ENCODE measurements around the gene SLC2A10.

The SLC2A10 gene

GRCh38 chr20:46725186-46726165 lies 16.0 kb downstream of the SLC2A10 start:
- no peak for DNase-seq (ENCODE audit: low spot score)
- no peak for FAIRE-seq

- DNase-seq (ENCODE audit: low spot score) (no peak), FAIRE-seq (no peak)
Measured at GRCh38 chr20:46731770-46732169, 22.3 kb downstream of the SLC2A10 start.

- FAIRE-seq, result no peak
Measured at GRCh38 chr20:46735436-46735835, 26.0 kb downstream of the SLC2A10 start.

GRCh38 chr20:46739431-46740213 lies 30.2 kb downstream of the SLC2A10 start:
- DNase-seq (ENCODE audit: low spot score) (peak; percentile 35), FAIRE-seq (no peak)

More at GRCh38 chr20:46735436-46735835, 26.0 kb downstream of the SLC2A10 start:
- no peak for DNase-seq (ENCODE audit: low spot score)

GRCh38 chr20:46740214-46740609 lies 30.8 kb downstream of the SLC2A10 start:
- DNase-seq (ENCODE audit: low spot score) (no peak), FAIRE-seq (no peak)

- FAIRE-seq (no peak), DNase-seq (ENCODE audit: low spot score) (no peak)
Measured at GRCh38 chr20:46741924-46742668, 32.6 kb downstream of the SLC2A10 start.

- no peak for FAIRE-seq
- DNase-seq (ENCODE audit: low spot score), result no peak
Measured at GRCh38 chr20:46742669-46743045, 33.2 kb downstream of the SLC2A10 start.

GRCh38 chr20:46743088-46743487 lies 33.6 kb downstream of the SLC2A10 start:
- FAIRE-seq (no peak), DNase-seq (ENCODE audit: low spot score) (no peak)

- DNase-seq (ENCODE audit: low spot score), result no peak
- no peak for FAIRE-seq
Measured at GRCh38 chr20:46746956-46747526, 37.6 kb downstream of the SLC2A10 start.

GRCh38 chr20:46749147-46749546 lies 39.7 kb downstream of the SLC2A10 start:
- DNase-seq (ENCODE audit: low spot score) (no peak), FAIRE-seq (no peak)

- FAIRE-seq, result no peak
- no peak for DNase-seq (ENCODE audit: low spot score)
Measured at GRCh38 chr20:46751856-46752255, 42.4 kb downstream of the SLC2A10 start.

- no peak for DNase-seq (ENCODE audit: low spot score)
- peak; percentile 10 for FAIRE-seq
Measured at GRCh38 chr20:46752728-46753127, 43.3 kb downstream of the SLC2A10 start.

- FAIRE-seq, result no peak
- DNase-seq (ENCODE audit: low spot score), result no peak
Measured at GRCh38 chr20:46755483-46756413, 46.3 kb downstream of the SLC2A10 start.

GRCh38 chr20:46756419-46756818 lies 47.0 kb downstream of the SLC2A10 start:
- no peak for DNase-seq (ENCODE audit: low spot score)
- FAIRE-seq, result no peak

GRCh38 chr20:46757135-46757534 lies 47.7 kb downstream of the SLC2A10 start:
- FAIRE-seq (no peak), DNase-seq (ENCODE audit: low spot score) (no peak)

- DNase-seq (ENCODE audit: low spot score) (peak; percentile 40), FAIRE-seq (no peak)
Measured at GRCh38 chr20:46757754-46758678, 48.6 kb downstream of the SLC2A10 start.

- FAIRE-seq (no peak), DNase-seq (ENCODE audit: low spot score) (no peak)
Measured at GRCh38 chr20:46758929-46759669, 49.6 kb downstream of the SLC2A10 start.

GRCh38 chr20:46761566-46761965 lies 52.1 kb downstream of the SLC2A10 start:
- FAIRE-seq, result no peak
- DNase-seq (ENCODE audit: low spot score), result no peak

All from RCC 7860 (cell line).